Measurements from ENCODE around the gene UVSSA.
"Not testable (repeated sequence)": the region's sequence is repeated elsewhere in the genome, so short reads cannot be mapped to it uniquely, and the experiment has no call there.

Gene UVSSA

GRCh38 chr4:1330761-1331590, 16.0 kb upstream of the UVSSA start:
- DNase-seq (ENCODE audit: low spot score) = no peak

- DNase-seq (ENCODE audit: low spot score) = no peak
Observed at GRCh38 chr4:1331591-1332353, 15.2 kb upstream of the UVSSA start.

- DNase-seq (ENCODE audit: low spot score) = no peak
Observed at GRCh38 chr4:1332686-1333085, 14.3 kb upstream of the UVSSA start.

GRCh38 chr4:1333256-1333655, 13.8 kb upstream of the UVSSA start:
- DNase-seq (ENCODE audit: low spot score) = no peak

- DNase-seq (ENCODE audit: low spot score) = not testable (repeated sequence)
Observed at GRCh38 chr4:1333851-1334578, 13.0 kb upstream of the UVSSA start.

- no peak for DNase-seq (ENCODE audit: low spot score)
Observed at GRCh38 chr4:1334579-1334895, 12.5 kb upstream of the UVSSA start.

- DNase-seq (ENCODE audit: low spot score) = not testable (repeated sequence)
Observed at GRCh38 chr4:1335193-1335883, 11.7 kb upstream of the UVSSA start.

- no peak for DNase-seq (ENCODE audit: low spot score)
Observed at GRCh38 chr4:1336088-1336491, 10.9 kb upstream of the UVSSA start.

- DNase-seq (ENCODE audit: low spot score) = peak; percentile 79
Observed at GRCh38 chr4:1337376-1337831, 9.6 kb upstream of the UVSSA start.

GRCh38 chr4:1337951-1338751, 8.9 kb upstream of the UVSSA start:
- DNase-seq (ENCODE audit: low spot score) = no peak

GRCh38 chr4:1338752-1339414, 8.1 kb upstream of the UVSSA start:
- no peak for DNase-seq (ENCODE audit: low spot score)

GRCh38 chr4:1339489-1339888, 7.5 kb upstream of the UVSSA start:
- DNase-seq (ENCODE audit: low spot score) = no peak

GRCh38 chr4:1340181-1340747, 6.7 kb upstream of the UVSSA start:
- DNase-seq (ENCODE audit: low spot score) = no peak

- no peak for DNase-seq (ENCODE audit: low spot score)
Observed at GRCh38 chr4:1340861-1341260, 6.1 kb upstream of the UVSSA start.

GRCh38 chr4:1342003-1342402, 5.0 kb upstream of the UVSSA start:
- DNase-seq (ENCODE audit: low spot score) = no peak

GRCh38 chr4:1344696-1345095, 2.3 kb upstream of the UVSSA start:
- DNase-seq (ENCODE audit: low spot score) = no peak

GRCh38 chr4:1345903-1346780, 866 bp upstream of the UVSSA start:
- DNase-seq (ENCODE audit: low spot score) = peak; percentile 38

- DNase-seq (ENCODE audit: low spot score) = peak; percentile 70
Observed at GRCh38 chr4:1347410-1347864, 429 bp downstream of the UVSSA start.

GRCh38 chr4:1348014-1348513, 1.1 kb downstream of the UVSSA start:
- DNase-seq (ENCODE audit: low spot score) = no peak
